Testis (tissue), 2 donors: ENCODE measurements around the gene PHLDA1.

ENCODE experiments used
- CTCF ChIP-seq, 3 experiments: fragments of 450-650 bp in 2 of 3; fragments of 200-600 bp in 1 of 3; sonication (generic) in 1 of 3; IDR thresholded peaks; one replicate each; pipeline ENCODE4 v1.5.1; 2016 to 2019; ENCODE audit warnings: antibody characterized with exemption in 3 of 3, mild to moderate bottlenecking in 2 of 3, moderate library complexity in 1 of 3
- POLR2A ChIP-seq: fragments of 450-650 bp; IDR thresholded peaks from one replicate; pipeline ENCODE4 v1.6.1; 2017; ENCODE audit warnings: antibody characterized with exemption, mild to moderate bottlenecking, moderate library complexity

GRCh38 chr12:75979181-75979580 is 52.4 kb downstream of the PHLDA1 start:
- TF ChIP-seq CTCF (IDR thresholded peaks at IDR 0.05): no peak
- no peak for TF ChIP-seq POLR2A
